Mesenteric fat pad (tissue), 1 donor: Measurements from ENCODE around the gene RETREG1. TPM values are rescaled to one million over a fixed set of nuclear protein-coding genes. Genes with fewer than 3 reads are reported as not detected.
"Not testable (repeated sequence)": the region's sequence is repeated elsewhere in the genome, so short reads cannot be mapped to it uniquely, and the experiment has no call there.

Experiments
- DNase-seq: peaks from one replicate; pipeline ENCODE4 v3.0.0-alpha.2; 2020; ENCODE audit warnings: low spot score
- total RNA-seq: library from RNA; stranded (reverse); fragmentation: NEBNext Ultra II Directional; extraction: Animal tissue kit (Norgen Biotek cat#: 25700); gene quantifications from one replicate; pipeline ENCODE4 v1.2.1, GENCODE V29; 2021
- donor health status: DM: yes; HTN: yes; CAD: no.

RETREG1 gene
- total RNA-seq, 1 donor from 2014 or later: 63.4 TPM

GRCh38 chr5:16459451-16459850, 157.3 kb downstream of the RETREG1 start:
- DNase-seq: no peak

- DNase-seq: no peak
These were observed 158.9 kb downstream of the RETREG1 start for GRCh38 chr5:16457853-16458252.

GRCh38 chr5:16457451-16457850, 159.3 kb downstream of the RETREG1 start:
- DNase-seq: no peak

GRCh38 chr5:16456103-16456832, 160.5 kb downstream of the RETREG1 start:
- DNase-seq: no peak

GRCh38 chr5:16455668-16456067, 161.1 kb downstream of the RETREG1 start:
- no peak for DNase-seq

- no peak for DNase-seq
These were observed 162.1 kb downstream of the RETREG1 start for GRCh38 chr5:16454686-16455085.

- DNase-seq: no peak
These were observed 163.2 kb downstream of the RETREG1 start for GRCh38 chr5:16453609-16454008.

GRCh38 chr5:16450163-16450562, 166.6 kb downstream of the RETREG1 start:
- DNase-seq: no peak

- DNase-seq: no peak
These were observed 169.8 kb downstream of the RETREG1 start for GRCh38 chr5:16446993-16447392.

GRCh38 chr5:16437977-16438376, 178.8 kb downstream of the RETREG1 start:
- no peak for DNase-seq

GRCh38 chr5:16436065-16436682, 180.6 kb downstream of the RETREG1 start:
- not testable (repeated sequence) for DNase-seq

GRCh38 chr5:16431490-16431889, 185.3 kb downstream of the RETREG1 start:
- no peak for DNase-seq

GRCh38 chr5:16430349-16431089, 186.3 kb downstream of the RETREG1 start:
- DNase-seq: no peak

- no peak for DNase-seq
These were observed 188.4 kb downstream of the RETREG1 start for GRCh38 chr5:16428359-16428758.

GRCh38 chr5:16427587-16427986, 189.2 kb downstream of the RETREG1 start:
- no peak for DNase-seq

Other genes starting within 250 kb of the RETREG1 start
- 26.6 TPM for gene ZNF622, start 151.2 kb downstream of the RETREG1 start, total RNA-seq